ENCODE results near the gene ZC3H8. TPM values are rescaled to one million over a fixed set of nuclear protein-coding genes. Genes with fewer than 3 reads are reported as not detected.
"Not testable (repeated sequence)": the region's sequence is repeated elsewhere in the genome, so short reads cannot be mapped to it uniquely, and the experiment has no call there.

ZC3H8 gene
- total and polyA plus RNA-seq, 11 donors = 5.1 to 12.2 (median 7.8) TPM

GRCh38 chr2:112216167-112216566 lies 38.7 kb downstream of the ZC3H8 start:
- intact Hi-C loops (cut with DNase I) = no loop called here
- no peaks in the 10 kb centered on the region for H3K27me3 ChIP-seq
- DNase-seq (no peak), ATAC-seq (no peak)
- no peak overlapping the region for H3K27ac ChIP-seq
- peaks cover 0 to 9% (median 0%) of the 10 kb centered on the region in 12 donors for H3K9me3 ChIP-seq
- peaks cover 0 to 7% (median 0%) of the 10 kb centered on the region in 12 donors for H3K4me1 ChIP-seq
- H3K4me3 ChIP-seq = no peak overlapping the region
- no peak for TF ChIP-seq CTCF (IDR thresholded peaks at IDR 0.05)
- TF ChIP-seq POLR2A (IDR thresholded peaks at IDR 0.05) = no peak
- H3K36me3 ChIP-seq = peaks cover 0 to 40% (median 25%) of the 10 kb centered on the region in 9 donors
- 86 to 98% (median 93%) methylated on average over 3 of the region's 3 CpGs for WGBS, 4 donors

DNA sequence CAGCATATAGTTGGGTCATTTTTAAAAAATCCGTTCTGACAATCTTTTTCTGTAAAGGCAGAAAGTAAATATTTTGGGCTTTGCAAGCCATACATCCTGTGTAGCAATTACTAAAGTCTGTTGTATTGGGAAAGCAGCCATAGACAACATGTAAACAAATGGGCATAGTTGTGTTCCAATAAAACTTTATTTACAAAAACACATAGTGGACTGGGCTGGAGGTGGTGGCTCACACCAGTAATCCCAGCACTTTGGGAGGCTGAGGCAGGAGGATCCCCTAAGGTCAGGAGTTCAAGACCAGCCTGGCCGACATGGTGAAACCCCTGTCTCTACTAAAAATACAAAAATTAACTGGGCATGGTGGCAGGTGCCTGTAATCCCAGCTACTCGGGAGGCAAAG lies 46.9 kb downstream of the ZC3H8 start:
- DNase-seq; ATAC-seq; H3K4me1 ChIP-seq; H3K27me3 ChIP-seq; intact Hi-C loops (cut with DNase I); H3K4me3 ChIP-seq; H3K27ac ChIP-seq: not testable (repeated sequence)
- H3K36me3 ChIP-seq = peaks cover 0 to 13% (median 3%) of the 10 kb centered on the region in 9 donors
- H3K9me3 ChIP-seq = peaks cover 0 to 27% (median 10%) of the 10 kb centered on the region in 12 donors
- 83 to 94% (median 88%) methylated on average over 3 of the region's 3 CpGs for WGBS, 4 donors

DNA sequence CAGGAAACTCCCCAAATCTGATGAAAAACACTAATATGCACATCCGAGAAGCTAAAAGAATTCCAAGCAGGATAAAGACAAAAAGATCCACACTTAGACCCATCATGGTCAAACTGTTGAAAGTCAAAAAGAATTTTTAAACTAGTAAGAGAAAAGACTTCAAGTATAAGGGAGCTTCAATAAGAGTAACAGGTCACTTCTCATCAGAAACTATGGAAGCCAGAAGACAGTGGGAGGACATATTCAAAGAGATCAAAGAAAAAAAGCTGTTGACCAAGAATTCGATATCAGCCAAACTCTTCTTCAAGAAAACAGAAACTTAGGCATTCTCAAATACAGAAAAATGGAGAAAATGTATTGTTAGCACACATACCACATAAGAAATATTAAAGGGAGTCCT lies 50.4 kb downstream of the ZC3H8 start:
- H3K36me3 ChIP-seq = no peaks in the 10 kb centered on the region
- no peaks in the 10 kb centered on the region for H3K4me1 ChIP-seq
- no peak overlapping the region for H3K27ac ChIP-seq
- DNase-seq = no peak
- intact Hi-C loops (cut with DNase I) = no loop called here
- no peak for ATAC-seq
- WGBS, 4 donors = 88 to 95% (median 93%) methylated on average over 2 of the region's 2 CpGs
- TF ChIP-seq POLR2A (IDR thresholded peaks at IDR 0.05) (no peak), CTCF (IDR thresholded peaks at IDR 0.05) (no peak)
- H3K9me3 ChIP-seq = peaks cover 0 to 32% (median 11%) of the 10 kb centered on the region in 12 donors
- no peaks in the 10 kb centered on the region for H3K27me3 ChIP-seq
- no peak overlapping the region for H3K4me3 ChIP-seq

DNA sequence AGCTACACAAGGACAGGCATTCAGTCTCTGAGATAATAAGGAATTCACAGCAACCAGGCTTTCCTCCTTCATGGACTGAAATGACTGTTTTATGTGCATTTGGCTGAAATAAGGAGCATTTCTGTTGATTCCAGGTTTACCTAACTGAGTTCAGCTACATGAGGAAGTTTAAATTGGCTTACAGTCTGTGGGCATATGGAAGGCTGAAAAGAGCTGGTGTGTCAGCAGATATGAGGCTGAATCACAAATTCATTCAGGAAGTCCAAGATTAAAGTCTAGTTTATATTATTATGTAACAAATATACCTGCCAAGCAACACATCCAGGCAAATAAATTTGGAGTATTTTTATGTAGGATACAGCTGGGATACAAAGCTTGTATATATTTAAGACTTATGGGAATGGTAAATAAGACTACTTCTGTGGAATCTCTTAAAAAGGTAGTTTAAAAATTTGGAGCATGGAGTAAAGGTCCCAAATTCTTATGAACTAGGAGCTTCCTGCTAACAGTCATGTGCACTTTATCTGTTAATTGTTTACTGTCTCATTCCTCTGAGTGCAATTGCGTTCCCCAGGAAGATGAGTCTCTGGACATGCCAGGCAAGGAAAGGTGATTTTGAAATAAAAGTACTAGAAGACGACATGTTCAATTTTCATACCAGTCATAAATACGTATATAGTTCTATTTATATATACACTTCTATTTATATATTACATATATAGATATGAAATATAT lies 53.0 kb downstream of the ZC3H8 start:
- no peaks in the 10 kb centered on the region for H3K27me3 ChIP-seq
- no peak for DNase-seq
- intact Hi-C loops (cut with DNase I) = no loop called here
- peaks cover 0 to 32% (median 11%) of the 10 kb centered on the region in 12 donors for H3K9me3 ChIP-seq
- no peak overlapping the region for H3K27ac ChIP-seq
- no peak for ATAC-seq
- TF ChIP-seq CTCF (IDR thresholded peaks at IDR 0.05) (no peak), POLR2A (IDR thresholded peaks at IDR 0.05) (no peak)
- H3K36me3 ChIP-seq = no peaks in the 10 kb centered on the region
- H3K4me3 ChIP-seq = no peak overlapping the region
- 85 to 88% (median 87%) methylated on average over 3 of the region's 3 CpGs for WGBS, 4 donors
- no peaks in the 10 kb centered on the region for H3K4me1 ChIP-seq

- Histone ChIP-seq H3K9me3 (peaks cover 0 to 18% (median 8%) of the 10 kb centered on the region in 12 donors), H3K4me3 (no peak overlapping the region), H3K36me3 (no peaks in the 10 kb centered on the region), H3K4me1 (no peaks in the 10 kb centered on the region), H3K27ac (no peak overlapping the region), H3K27me3 (no peaks in the 10 kb centered on the region)
- TF ChIP-seq CTCF (IDR thresholded peaks at IDR 0.05) (no peak), POLR2A (IDR thresholded peaks at IDR 0.05) (no peak)
- WGBS, 4 donors = 77 to 82% (median 80%) methylated on average over 3 of the region's 3 CpGs
- ATAC-seq (no peak), DNase-seq (no peak)
- intact Hi-C loops (cut with DNase I) = no loop called here
These were observed 55.7 kb downstream of the ZC3H8 start for GRCh38 chr2:112199188-112199587.
